Fibroblast of the aortic adventitia (primary cell): ENCODE measurements around the gene C1orf35. TPM values are rescaled to one million over a fixed set of nuclear protein-coding genes. Genes with fewer than 3 reads are reported as not detected.

Experiments used
- DNase-seq: peaks from one replicate; pipeline ENCODE4 v3.0.0-alpha.2; 2010; ENCODE audit warnings: low read depth
- H3K4me3 ChIP-seq: 2 replicates; pipeline ENCODE4 v1.5.1; 2011; ENCODE audit warnings: low read depth, mild to moderate bottlenecking, control low read depth, low read length, moderate library complexity
- total RNA-seq: library from RNA; depleted of rRNA; stranded (reverse); fragments of >200 nt; gene quantifications from 2 replicates; pipeline ENCODE4 v1.2.3, GENCODE V29; 2012; ENCODE audit warnings: low replicate concordance
- TF ChIP-seq, protein P1 (sequence below): IDR thresholded peaks from 2 replicates; pipeline ENCODE4 v1.5.1; 2011; ENCODE audit warnings: mild to moderate bottlenecking, low read length, control low read depth, inconsistent platforms; ENCODE audit not compliant: insufficient read depth

Gene C1orf35
- total RNA-seq, 1 donor = 5.9 TPM

DNA sequence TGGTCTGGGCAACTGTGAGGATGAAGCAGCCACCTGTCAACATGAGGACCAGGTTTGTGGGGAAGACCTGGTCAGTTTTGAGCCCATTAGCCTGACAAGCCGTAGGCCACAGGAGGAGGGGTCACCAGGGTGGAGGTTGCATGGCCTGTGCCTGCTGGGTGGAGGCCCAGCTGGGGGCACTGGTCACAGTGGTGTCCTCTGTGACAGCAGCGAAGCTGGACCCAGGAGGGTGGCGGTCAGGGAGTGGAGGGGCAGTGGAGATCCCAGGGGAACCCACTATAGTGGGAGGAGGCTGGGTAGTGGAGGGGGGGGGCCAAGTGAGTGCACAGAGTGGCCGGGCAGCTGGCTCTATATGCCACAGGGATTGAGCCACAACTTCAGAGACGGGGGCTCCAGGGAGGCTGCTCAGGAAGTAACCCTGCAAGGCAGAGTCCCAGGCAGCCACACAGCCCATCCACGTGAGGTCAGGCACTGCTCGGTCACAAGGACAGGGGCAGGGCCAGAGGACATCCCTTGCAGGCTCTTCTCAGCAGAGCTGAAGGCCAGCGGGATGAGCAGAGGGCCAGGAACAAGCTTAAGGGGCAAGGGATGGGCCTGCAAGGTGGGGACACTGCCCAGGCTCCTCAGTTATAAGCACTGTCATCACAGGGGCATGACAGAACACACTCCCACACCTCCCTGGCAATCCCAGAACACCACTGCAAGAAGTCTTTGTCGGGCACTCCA is 2.3 kb upstream of the C1orf35 start:
- TF ChIP-seq, protein P1, sequence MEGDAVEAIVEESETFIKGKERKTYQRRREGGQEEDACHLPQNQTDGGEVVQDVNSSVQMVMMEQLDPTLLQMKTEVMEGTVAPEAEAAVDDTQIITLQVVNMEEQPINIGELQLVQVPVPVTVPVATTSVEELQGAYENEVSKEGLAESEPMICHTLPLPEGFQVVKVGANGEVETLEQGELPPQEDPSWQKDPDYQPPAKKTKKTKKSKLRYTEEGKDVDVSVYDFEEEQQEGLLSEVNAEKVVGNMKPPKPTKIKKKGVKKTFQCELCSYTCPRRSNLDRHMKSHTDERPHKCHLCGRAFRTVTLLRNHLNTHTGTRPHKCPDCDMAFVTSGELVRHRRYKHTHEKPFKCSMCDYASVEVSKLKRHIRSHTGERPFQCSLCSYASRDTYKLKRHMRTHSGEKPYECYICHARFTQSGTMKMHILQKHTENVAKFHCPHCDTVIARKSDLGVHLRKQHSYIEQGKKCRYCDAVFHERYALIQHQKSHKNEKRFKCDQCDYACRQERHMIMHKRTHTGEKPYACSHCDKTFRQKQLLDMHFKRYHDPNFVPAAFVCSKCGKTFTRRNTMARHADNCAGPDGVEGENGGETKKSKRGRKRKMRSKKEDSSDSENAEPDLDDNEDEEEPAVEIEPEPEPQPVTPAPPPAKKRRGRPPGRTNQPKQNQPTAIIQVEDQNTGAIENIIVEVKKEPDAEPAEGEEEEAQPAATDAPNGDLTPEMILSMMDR = no peak
- H3K4me3 ChIP-seq = no peak overlapping the region
- DNase-seq = no peak

DNA sequence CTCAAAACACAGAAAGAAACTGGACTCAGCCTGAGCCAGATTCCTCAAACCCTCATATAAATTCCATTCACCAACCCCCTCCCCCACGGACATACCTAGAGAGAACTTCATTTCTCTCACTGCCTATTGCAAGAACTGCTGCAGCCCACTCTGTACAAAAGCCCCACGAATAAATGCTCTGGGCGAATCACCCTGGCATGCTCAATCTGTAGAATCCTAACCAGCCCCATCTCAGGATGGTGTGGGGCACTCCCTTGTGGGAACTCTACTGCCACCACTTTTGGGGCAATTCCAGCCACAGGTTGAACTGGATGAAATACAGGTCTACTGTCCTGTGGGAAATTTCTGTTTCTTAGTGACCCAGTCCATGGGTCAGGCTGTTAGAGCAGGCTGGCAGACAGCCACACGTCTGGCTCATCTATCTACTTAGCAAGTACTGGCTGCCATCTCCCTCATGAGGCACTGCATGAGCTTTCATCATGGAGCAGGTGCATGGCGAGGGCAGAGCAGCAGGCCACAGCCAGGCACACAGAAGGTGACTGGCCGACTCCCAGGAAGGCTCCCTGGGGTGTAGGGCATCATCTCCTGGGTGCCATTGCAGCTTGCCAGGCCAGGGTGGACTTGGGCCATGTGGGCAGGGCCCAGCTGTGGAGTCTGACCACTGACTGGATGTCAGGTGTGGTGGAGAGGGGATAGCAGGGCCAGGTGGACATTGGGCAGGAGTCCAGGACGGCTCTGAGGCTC is 1.6 kb upstream of the C1orf35 start:
- no peak for DNase-seq
- H3K4me3 ChIP-seq = no peak overlapping the region
- TF ChIP-seq, protein P1 = no peak

DNA sequence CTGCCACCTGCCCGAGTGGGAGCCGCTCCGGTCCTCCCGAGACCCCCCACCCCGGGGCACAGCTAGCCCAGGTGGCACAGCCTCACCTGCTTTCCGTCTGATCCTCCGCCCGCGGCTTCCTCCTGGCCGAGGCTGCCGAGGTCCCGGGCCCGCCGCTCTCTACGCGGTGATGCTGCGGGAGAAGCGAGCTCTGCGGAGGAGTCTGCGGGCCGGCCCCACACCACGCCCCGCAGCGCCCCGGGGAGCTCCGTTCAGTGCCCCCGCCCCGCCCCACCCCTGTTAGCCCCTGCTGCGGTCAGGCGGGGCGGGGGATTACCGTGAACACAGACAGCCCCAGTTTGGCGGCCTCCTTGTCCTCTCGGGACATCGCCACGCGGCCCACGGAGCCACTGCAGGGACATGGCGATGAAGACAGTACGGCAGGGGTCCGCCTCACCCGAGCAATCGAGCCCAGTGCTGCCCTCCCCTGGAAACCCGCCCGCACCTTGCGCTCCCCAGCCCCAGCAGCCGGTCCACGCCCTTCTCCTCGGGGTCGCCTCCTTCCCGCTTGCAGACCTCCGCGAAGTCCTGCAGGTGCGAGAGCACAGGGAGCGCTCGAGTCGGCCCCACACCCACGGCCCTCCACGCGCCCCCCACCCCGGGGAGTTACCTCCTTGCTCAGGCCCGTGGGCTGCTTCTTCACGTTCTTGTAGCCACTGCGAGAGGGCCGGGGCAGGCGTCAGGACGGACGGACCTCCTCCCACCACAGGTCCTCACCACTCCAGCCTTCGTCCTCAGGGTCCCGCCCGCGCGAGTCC is 933 bp downstream of the C1orf35 start:
- no peak for DNase-seq
- TF ChIP-seq, protein P1 = peak; percentile 24
- peak overlapping the region; percentile 91 for H3K4me3 ChIP-seq

DNA sequence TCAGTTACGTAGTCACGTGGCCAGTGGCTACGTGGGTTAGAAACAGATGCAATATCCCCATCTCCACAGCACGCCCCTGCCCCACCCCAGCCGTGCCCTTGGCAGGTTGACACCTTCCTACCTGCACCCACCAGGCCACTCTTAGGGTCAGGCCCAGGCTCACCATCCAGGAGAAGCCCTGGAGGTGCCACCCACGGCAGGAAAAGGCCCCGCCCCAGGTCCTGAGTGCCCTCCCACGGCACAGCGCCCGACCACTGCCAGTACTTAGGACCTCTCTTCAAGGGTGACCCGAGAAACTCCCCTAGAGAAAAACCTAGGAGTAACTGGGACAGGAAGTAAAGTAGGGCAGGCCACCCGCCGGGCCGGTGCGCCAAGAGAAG is 1.5 kb downstream of the C1orf35 start:
- TF ChIP-seq, protein P1 = no peak
- H3K4me3 ChIP-seq = peak overlapping the region; percentile 91
- no peak for DNase-seq

DNA sequence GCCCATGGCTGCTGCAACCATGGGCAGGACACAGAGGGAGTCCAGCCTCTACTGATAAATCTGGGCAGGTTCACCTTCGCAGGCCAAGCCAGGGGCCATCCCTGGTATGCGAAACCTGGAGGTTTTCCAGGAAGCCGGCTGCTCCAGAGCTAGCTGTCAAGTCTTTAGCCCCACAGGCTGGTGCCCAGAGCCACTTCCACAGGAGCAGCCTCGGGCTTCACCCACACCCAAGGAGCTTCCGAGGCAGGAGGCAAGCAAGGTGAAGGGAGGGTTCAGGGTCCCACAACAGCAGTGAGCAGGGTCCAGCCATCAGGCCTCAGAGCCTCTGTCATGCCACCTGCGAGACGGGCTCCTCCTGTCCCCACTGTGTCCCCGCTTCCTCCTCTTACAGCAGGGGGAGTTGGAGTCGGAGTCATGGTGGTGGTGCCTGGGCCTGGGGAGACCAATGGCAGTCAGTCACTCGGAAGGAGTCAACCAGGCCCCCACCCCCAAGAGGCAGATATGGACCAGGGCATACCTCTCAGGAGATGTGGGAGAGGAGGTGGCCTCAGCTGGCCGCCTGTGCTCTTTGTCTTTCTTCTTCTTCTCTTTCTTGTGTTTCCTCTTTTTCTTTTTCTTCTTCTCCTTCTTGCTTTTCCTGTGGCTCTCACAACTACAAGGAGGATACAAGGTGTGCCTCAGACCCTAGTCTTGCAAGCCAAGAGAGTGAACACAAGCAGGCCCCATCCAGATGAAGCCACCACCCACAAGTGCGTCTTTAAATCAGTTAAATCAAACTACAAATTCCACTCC is 2.1 kb downstream of the C1orf35 start:
- DNase-seq = no peak
- TF ChIP-seq, protein P1 = no peak
- no peak overlapping the region for H3K4me3 ChIP-seq

DNA sequence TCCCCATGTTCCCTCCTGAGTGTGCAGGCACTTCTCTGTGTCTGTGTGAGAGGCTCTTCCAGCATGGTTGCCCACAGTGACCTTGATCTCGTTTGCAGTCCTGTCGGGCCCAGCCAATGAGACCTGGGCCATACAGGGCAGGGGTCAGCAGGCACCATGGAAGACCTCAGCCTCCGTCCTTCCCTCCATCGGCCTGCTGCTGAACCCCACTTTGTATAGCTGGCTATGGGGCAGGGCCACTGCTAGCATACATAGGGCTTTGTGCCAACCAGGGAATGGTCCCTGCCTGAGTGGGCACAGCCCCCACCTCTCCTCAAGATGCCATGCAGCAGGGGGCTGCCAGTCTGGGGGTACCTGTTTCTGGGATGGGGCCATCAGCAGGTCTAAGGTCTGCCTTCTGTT is 3.8 kb downstream of the C1orf35 start:
- H3K4me3 ChIP-seq = no peak overlapping the region
- TF ChIP-seq, protein P1 = no peak
- no peak for DNase-seq
